PC-9 (cell line): Measurements from ENCODE around the gene C13orf46.

Experiments
- EZH2 ChIP-seq: fragments of 200-600 bp; sonication (generic); IDR thresholded peaks from 2 replicates; pipeline ENCODE4 v1.8.0; 2017; ENCODE audit warnings: antibody characterized with exemption, low read depth
- TF ChIP-seq, protein P1 (sequence below): fragments of 200-600 bp; sonication (generic); conservative IDR thresholded peaks from 2 replicates; pipeline ENCODE4 v1.6.1; 2017; ENCODE audit warnings: mixed run types, antibody characterized with exemption, mild to moderate bottlenecking, moderate library complexity

DNA sequence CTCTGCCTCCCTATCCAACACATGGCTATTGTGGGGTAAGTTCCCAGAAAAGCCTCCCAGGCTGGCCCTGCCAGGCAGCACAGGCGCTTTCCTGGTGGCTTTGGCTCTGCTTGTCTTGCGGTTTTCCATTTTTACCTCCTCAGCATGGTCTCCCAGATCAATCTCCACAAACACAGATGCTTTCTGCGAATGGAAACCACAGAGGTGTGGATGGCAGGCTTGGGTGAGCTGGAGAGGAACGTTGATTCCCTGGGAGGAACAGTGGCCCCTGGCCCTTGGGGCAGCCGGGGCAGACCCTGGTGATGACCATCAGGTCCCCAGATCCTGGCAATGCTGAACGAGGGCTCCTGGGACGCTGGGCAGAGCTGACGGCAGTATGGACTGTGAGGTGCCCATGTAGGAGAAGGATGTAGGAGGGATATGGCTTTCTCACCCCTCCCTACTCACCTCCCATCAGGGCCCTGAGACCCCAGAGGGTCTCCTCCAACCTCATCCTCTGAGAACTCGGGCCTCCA lies 6.6 kb downstream of the C13orf46 start:
- no peak for TF ChIP-seq EZH2
- TF ChIP-seq, protein P1, sequence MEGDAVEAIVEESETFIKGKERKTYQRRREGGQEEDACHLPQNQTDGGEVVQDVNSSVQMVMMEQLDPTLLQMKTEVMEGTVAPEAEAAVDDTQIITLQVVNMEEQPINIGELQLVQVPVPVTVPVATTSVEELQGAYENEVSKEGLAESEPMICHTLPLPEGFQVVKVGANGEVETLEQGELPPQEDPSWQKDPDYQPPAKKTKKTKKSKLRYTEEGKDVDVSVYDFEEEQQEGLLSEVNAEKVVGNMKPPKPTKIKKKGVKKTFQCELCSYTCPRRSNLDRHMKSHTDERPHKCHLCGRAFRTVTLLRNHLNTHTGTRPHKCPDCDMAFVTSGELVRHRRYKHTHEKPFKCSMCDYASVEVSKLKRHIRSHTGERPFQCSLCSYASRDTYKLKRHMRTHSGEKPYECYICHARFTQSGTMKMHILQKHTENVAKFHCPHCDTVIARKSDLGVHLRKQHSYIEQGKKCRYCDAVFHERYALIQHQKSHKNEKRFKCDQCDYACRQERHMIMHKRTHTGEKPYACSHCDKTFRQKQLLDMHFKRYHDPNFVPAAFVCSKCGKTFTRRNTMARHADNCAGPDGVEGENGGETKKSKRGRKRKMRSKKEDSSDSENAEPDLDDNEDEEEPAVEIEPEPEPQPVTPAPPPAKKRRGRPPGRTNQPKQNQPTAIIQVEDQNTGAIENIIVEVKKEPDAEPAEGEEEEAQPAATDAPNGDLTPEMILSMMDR, result no peak
